Measurements from ENCODE around the gene TLR9. TPM values are rescaled to one million over a fixed set of nuclear protein-coding genes. Genes with fewer than 3 reads are reported as not detected.

TLR9 gene
- total RNA-seq, 1 donor from 2014 or later = 0.34 TPM

DNA sequence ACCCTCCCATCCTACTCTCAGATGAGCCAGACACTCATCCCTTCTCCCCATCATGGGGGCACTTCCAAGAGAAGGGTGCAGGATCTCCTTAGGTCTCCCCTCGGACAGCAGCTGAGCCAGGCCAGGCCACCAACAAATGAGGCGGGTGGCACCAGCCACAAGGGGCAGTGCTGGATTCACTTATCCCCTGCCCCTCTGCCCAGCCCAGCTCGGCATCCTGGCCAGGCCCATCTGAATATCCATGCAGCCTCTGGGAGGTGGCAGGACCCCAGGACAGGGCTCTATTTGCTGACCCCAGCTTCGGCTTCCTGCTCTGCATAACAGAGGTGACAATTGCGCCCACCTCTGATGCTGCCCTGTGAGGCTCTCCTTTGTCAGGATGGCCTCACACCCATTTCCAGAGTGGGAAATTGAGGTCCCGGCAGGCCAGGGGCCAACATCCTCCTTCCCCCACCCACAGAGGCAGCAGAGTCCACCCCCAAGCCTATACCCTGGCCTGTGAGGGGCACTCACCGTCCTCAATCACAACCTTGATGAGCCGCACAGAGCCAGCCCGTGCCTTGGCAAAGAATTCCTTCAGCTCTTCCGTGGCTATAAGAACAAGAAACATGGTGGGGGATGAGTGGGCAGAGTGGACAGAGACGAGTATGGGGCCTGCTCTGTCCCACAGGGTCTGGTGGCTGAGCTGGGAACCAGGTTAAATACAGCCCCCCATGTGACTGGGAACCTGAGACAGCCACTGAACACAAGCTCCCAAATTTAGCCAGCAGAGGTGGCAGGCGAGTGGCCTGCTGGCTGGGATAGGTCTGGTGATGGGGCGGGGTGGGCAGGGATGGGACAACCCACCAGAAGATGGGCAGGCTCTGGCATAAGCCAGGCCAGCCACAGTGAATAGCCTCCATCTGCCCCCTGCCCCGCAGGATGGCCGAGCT, 9.3 kb upstream of the TLR9 start:
- intact Hi-C loops (cut with micrococcal nuclease) = no loop called here

- intact Hi-C loops (cut with micrococcal nuclease) = no loop called here
Observed at GRCh38 chr3:52233968-52234367, 8.5 kb upstream of the TLR9 start.

DNA sequence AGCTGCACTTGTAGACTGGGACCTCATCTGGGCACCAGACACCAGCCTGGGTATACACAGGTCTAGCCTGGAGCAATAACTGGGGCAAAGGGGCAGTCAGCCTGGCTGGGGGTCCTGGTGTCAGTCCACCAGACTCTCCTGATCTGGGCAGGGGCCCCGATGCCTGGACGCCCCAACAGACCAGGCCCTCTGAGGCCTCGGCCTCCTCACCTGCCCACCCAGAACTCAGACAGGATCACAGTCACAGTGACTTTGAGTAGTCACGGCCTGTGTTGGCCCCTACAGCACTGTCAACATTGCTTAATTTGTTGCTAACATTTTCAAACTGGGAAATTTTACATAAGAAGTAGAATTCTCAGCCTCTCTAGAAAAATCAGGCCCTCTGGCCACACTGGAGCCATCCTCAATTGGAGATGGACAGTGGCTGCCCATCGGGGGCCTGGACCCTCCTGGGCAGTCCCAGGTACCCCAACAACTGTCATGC, 7.7 kb upstream of the TLR9 start:
- intact Hi-C loops (cut with micrococcal nuclease) = no loop called here

DNA sequence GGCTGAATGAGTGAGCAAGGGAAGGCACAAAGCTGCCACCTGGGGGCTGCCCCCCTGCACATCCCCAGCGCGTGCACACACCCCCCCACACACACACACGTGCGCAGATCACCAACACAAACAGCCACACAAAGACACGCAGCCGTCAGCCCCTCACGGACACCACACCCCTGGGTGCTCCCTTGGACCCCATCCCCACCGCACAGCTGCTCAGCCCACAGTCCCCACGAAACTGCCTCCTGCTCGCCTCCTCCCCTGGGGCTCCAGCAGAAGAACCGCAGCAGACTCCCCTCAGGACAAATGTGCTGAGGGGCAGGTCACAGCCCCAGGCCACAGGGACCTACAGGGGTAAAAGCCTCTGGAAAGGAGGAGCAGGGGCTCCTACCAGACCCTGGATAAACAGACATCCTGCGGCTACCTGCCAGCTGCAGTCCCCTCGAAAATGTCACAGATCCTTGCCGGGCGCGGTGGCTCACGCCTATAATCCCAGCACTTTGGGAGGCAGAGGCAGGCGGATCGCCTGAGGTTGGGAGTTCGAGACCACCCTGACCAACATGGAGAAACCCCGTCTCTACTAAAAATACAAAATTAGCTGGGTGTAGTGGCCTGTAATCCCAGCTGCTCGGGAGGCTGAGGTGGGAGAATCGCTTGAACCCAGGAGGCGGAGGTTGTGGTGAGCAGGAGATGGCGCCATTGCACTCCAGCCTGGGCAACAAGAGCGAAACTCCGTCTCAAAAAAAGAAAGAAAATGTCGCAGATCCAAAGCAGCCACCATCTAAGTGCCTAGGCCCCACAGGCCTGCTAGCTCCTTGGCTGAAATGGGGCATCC, 7.0 kb upstream of the TLR9 start:
- intact Hi-C loops (cut with micrococcal nuclease) = no loop called here

DNA sequence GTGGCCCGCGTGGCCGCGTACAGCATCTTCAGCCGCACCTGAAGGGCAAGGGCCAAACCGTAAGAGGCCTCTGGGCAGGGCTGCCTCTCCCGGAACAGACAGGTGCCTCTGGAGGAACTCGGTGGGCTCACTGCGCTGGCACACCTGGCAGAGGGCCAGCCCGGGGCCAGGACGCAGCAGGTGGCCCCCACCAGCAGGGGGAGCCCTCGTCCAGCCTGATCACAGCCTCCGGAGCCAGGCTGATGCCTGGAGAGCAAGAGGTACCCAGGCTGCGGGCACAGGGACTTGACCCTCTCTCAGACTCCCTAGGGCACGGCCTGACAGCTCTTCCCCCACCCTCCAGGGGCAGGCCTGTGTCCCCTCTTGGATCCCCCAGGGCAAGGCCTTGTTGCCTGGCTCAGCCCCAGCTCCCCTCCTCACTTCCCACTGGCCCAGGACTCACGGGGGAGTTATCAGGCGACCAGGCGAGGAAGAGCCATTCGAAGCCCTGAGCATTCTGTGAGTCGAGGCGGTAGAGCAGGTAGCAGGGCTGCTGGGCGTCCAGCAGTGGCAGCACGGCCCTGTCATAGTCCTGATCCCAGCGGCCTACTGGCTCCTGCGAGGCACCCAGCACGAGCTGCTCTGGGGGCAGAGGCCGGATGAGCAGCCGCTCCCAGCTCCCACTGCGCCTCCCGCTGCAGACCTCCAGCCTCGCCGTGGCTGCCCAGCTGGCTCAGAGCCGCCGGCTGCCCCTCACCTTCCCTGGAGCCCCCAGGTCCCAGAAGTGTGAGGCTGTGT, 6.2 kb upstream of the TLR9 start:
- intact Hi-C loops (cut with micrococcal nuclease) = loop anchor here (1.0 kb wide), 2 partner anchors 11 to 108 kb away; no protein-coding TSS in a partner anchor

- intact Hi-C loops (cut with micrococcal nuclease) = loop anchor here (1.0 kb wide), 2 partner anchors 11 to 108 kb away; no protein-coding TSS in a partner anchor
Observed at GRCh38 chr3:52230889-52231499, 5.5 kb upstream of the TLR9 start.

- intact Hi-C loops (cut with micrococcal nuclease) = no loop called here
Observed at GRCh38 chr3:52230461-52230860, 5.0 kb upstream of the TLR9 start.

GRCh38 chr3:52229656-52230055, 4.2 kb upstream of the TLR9 start:
- intact Hi-C loops (cut with micrococcal nuclease) = loop anchor here (10.0 kb wide), 1 partner anchor 175 kb away; the partner anchor contains the start of gene DUSP7

- intact Hi-C loops (cut with micrococcal nuclease) = loop anchor here (10.0 kb wide), 1 partner anchor 174 kb away; the partner anchor contains the start of gene DUSP7
Observed at GRCh38 chr3:52228751-52229291, 3.4 kb upstream of the TLR9 start.

- intact Hi-C loops (cut with micrococcal nuclease) = loop anchor here (10.0 kb wide), 1 partner anchor 173 kb away; the partner anchor contains the start of gene DUSP7
Observed at GRCh38 chr3:52228266-52228665, 2.8 kb upstream of the TLR9 start.

DNA sequence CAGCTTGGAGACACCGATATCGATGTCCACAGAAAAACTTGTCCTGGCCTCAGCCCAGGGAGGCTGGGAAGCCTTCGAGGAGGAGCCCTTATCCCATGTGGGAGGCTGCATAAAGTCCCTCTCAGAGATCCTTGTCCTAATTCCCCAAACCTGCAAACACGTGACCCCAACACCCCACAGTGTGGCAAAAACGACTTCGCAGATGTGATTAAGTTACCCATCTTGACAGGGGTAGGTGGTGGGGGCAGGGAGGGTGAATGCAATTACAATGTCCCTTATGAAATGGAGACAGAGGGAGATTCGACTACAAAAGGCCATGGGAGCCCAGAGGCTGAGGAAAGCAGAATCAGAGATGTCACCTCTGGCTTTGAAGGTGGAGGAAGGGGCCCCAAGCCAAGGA, 2.3 kb upstream of the TLR9 start:
- intact Hi-C loops (cut with micrococcal nuclease) = loop anchor here (10.0 kb wide), 1 partner anchor 173 kb away; the partner anchor contains the start of gene DUSP7

DNA sequence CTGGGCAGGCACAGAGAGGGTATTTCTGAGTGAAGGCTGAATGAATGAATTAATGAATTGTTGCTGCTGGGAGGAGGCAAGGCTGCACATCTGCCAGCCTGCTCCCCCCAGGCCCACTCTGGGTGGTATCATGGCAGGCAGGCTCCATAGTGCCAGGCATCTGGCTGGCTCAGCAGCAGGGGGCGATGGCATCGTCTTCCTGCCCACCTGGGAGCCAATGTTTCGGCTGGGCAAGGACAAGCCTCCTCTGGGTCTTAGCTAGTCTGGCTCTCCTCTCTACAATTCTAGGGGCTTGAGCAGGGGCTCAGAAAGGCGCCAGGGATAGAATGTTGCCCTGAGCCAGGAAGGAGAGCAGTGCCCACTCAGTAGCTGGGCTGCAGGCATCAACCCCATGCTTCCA, 1.7 kb upstream of the TLR9 start:
- intact Hi-C loops (cut with micrococcal nuclease) = loop anchor here (10.0 kb wide), 1 partner anchor 172 kb away; the partner anchor contains the start of gene DUSP7

DNA sequence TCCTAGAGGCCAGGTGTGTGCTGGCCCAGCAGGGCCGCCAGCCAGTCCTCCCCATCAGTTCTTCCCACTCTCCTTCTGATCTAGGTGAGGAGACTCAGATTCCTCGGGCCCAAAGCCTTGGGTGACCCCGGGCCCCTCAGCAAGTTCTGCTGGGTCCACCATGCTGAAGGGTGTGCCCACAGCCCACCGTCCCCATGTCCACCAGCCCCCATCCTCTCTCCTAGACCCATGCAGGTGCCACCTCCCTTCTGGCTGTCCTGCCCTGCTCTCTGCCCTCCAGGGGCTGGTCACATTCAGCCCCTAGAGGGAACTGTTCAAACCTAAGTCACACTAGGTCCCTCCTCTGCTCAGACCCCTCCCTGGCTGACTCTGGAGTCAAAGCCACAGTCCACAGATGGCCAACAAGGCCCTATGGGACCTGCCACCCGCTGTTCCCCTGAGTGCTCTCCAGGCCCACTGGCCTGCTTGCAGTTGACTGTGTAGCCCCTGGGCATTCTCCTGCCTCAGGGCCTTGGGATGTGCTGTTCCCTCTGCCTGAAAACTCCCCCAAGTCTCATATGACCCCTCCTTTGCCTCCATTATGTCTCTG, 878 bp upstream of the TLR9 start:
- intact Hi-C loops (cut with micrococcal nuclease) = loop anchor here (10.0 kb wide), 1 partner anchor 172 kb away; the partner anchor contains the start of gene DUSP7

DNA sequence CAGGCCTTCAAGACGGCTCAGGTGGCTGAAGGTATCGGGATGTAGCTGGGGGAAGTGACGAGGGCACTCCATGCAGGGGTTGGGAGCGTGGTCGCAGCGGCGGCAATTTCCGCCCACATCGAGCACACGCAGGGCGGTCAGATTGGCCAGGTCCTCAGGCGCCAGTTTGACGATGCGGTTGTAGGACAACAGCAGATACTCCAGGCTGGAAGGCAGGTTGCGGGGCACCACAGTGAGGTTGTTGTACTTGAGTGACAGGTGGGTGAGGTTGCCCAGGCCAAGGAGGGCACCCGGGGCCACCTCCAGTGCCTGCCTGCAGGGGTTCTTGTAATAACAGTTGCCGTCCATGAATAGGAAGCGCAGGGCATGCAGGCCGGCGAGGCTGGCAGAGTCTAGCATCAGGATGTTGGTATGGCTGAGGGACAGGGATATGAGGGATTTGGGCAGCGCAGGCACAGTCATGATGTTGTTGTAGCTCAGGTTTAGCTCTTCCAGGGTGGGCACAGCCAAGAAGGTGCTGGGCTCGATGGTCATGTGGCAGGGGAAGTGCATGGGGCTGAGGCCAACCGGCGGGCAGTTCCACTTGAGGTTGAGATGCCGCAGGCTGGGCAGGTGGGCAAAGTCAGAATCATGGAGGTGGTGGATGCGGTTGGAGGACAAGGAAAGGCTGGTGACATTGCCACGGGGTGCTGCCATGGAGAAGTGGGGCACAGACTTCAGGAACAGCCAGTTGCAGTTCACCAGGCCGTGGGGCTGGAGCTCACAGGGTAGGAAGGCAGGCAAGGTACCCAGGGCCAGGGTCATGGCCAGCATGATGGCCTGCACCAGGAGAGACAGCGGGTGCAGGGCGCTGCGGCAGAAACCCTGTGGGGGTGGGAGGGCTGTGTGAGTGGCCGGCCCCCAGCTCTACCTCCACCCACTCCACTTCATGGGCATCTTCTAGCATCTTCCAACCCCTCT, 1.7 kb downstream of the TLR9 start:
- intact Hi-C loops (cut with micrococcal nuclease) = loop anchor here (2.0 to 10.0 kb wide), 2 partner anchors 15 to 169 kb away; partner anchors contain the start of genes DUSP7 and TWF2

- intact Hi-C loops (cut with micrococcal nuclease) = loop anchor here (2.0 to 10.0 kb wide), 2 partner anchors 16 to 168 kb away; partner anchors contain the start of genes DUSP7 and TWF2
Observed at GRCh38 chr3:52222319-52223221, 2.9 kb downstream of the TLR9 start.

DNA sequence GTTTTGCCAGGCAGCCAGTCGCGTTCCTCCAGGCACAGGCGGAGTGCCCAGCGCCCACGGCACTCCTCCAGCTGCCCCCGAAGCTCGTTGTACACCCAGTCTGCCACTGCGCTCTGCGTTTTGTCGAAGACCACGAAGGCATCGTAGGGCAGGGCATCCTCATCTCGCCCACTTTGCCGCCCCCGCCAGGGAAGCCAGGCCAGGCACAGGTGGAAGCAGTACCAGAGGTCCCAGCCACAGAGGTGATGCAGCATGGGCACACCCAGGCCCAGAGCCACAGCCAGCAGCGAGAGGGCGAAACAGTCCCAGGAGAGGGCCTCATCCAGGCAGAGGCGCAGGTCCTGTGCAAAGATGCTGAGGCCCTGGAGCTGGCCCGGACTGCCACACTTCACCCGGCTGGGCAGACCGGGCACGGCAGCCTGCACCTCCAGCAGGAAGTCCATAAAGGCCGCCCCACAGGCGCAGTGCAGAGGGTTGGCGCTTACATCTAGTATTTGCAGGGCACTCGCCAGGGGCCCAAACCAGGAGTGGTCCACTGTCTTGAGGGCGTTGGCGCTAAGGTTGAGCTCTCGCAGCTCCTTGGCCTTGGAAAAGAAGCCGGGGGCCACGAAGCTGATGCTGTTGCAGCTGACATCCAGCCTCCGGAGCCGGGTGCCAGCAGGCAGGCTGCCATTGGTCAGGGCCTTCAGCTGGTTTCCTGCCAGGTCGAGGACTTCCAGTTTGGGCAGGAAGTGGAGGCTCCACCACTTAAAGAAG, 3.7 kb downstream of the TLR9 start:
- intact Hi-C loops (cut with micrococcal nuclease) = loop anchor here (2.0 to 10.0 kb wide), 2 partner anchors 17 to 167 kb away; partner anchors contain the start of genes DUSP7 and TWF2

Data from T-helper 1 cell treated with Interleukin-12 subunit alpha and Interleukin-12 subunit beta and Interleukin-4 antibody, amounts not matched to agents 30 ng/mL and 1 ng/mL, for 36 hours (primary cell).